ENCODE measurements around the gene SOWAHD. TPM values are rescaled to one million over a fixed set of nuclear protein-coding genes. Genes with fewer than 3 reads are reported as not detected.

SOWAHD gene, protein sequence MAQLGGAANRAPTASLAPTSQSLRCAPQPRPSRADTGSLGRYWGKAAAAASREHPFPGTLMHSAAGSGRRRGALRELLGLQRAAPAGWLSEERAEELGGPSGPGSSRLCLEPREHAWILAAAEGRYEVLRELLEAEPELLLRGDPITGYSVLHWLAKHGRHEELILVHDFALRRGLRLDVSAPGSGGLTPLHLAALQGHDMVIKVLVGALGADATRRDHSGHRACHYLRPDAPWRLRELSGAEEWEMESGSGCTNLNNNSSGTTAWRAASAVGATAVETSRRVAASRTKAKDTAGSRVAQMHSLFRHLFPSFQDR
- total RNA-seq (1 to 10 TPM; 1.4 to 5.8 TPM), polyA plus RNA-seq (1 to 10 TPM; 3.0 TPM)
- long read RNA-seq, donor 1 = 0 reads
- long read RNA-seq, donor 2, partial matches to known transcripts = 0 of 1 reads
- long read RNA-seq, donor 2, other reads (novel, unspliced or antisense) = 0 of 1 reads
- long read RNA-seq, donor 3, partial matches to known transcripts = 221 of 222 reads
- long read RNA-seq, donor 3, other reads (novel, unspliced or antisense) = 0 of 222 reads
- long read RNA-seq, donor 4, partial matches to known transcripts = 148 of 148 reads
- long read RNA-seq, donor 4, other reads (novel, unspliced or antisense) = 0 of 148 reads
- long read RNA-seq, donor 5 = 0 reads

DNA sequence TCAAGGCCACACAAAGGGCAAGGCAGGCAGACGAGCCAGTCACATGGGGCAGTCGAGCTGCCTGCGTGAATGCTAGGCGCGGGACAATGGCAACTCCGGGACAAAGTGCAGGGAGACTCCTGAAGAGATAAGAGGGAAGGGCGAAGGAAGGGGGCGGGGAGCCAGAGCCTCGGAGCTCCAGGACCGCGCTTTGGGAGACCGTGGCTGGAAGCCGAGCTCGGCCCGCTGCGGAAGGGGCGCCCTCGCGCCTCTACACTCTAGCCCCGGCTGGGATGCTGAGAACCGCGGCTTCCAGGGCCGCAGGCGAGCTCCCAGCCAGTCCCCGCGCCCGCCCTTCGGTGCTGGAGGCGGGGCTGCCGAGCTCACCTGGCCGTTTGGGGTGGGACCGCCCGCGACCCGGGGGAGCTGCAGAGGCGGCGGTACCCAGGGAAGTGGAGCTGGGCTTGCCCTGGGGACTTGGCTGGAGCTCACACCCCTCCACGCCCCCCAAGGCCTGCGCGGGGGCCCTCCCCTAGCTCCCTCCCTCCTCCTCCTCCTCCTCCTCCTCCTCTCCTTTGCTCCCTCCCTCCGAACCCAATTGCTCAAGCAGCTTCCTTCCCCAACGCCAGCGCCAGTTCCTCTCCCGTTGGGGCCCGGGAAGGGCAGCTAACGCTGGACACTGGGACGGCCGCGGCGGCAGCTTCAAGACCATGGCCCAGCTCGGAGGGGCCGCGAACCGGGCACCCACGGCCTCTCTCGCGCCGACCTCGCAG lies at the start of gene SOWAHD:
Gene SOWAHD (plus strand): TSS at position 610 of the 752 bp plus-strand sequence. CDS start 80 bp downstream, at position 690.
- peaks cover 0 to 4% (median 0%) of the 10 kb centered on the region in 5 donors for H3K4me1 ChIP-seq (ENCODE audit: control insufficient read depth in 5 of 5, insufficient read depth in 5 of 5, low read length in 5 of 5)
- peaks cover 0 to 4% (median 0%) of the 10 kb centered on the region in 3 donors for H3K27me3 ChIP-seq (ENCODE audit: control insufficient read depth in 3 of 3, insufficient read depth in 3 of 3, low read length in 2 of 3)
- peak within 1 kb of the TSS; percentile 30 for H3K4me3 ChIP-seq
- ATAC-seq (ENCODE audit: insufficient read depth, low FRiP score) (peak; percentile 48), DNase-seq (peak; percentile 47 to 66 (median 56))
- no peak within 1 kb of the TSS for H3K9ac ChIP-seq (ENCODE audit: insufficient read depth in 1 of 2, low read length in 2 of 2)
- H3K36me3 ChIP-seq (ENCODE audit: control insufficient read depth in 4 of 4, insufficient read depth in 4 of 4, low read length in 4 of 4) = no peaks in the 10 kb centered on the region
- TF ChIP-seq, protein P1, sequence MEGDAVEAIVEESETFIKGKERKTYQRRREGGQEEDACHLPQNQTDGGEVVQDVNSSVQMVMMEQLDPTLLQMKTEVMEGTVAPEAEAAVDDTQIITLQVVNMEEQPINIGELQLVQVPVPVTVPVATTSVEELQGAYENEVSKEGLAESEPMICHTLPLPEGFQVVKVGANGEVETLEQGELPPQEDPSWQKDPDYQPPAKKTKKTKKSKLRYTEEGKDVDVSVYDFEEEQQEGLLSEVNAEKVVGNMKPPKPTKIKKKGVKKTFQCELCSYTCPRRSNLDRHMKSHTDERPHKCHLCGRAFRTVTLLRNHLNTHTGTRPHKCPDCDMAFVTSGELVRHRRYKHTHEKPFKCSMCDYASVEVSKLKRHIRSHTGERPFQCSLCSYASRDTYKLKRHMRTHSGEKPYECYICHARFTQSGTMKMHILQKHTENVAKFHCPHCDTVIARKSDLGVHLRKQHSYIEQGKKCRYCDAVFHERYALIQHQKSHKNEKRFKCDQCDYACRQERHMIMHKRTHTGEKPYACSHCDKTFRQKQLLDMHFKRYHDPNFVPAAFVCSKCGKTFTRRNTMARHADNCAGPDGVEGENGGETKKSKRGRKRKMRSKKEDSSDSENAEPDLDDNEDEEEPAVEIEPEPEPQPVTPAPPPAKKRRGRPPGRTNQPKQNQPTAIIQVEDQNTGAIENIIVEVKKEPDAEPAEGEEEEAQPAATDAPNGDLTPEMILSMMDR (IDR thresholded peaks at IDR 0.05; ENCODE audit: control extremely low read depth, extremely low read depth) = no peak
- H3K9me3 ChIP-seq (ENCODE audit: control insufficient read depth in 4 of 4, insufficient read depth in 3 of 4, low read length in 3 of 4) = peaks cover 0 to 5% (median 0%) of the 10 kb centered on the region in 4 donors
- H3K27ac ChIP-seq (ENCODE audit: low read depth in 1 of 2, low read length in 1 of 2) = peak within 1 kb of the TSS in 1 of 2 donors; percentile 53
- 0 to 35% methylated on average over 31 to 59 of the region's 59 CpGs for WGBS, 2 donors

DNA sequence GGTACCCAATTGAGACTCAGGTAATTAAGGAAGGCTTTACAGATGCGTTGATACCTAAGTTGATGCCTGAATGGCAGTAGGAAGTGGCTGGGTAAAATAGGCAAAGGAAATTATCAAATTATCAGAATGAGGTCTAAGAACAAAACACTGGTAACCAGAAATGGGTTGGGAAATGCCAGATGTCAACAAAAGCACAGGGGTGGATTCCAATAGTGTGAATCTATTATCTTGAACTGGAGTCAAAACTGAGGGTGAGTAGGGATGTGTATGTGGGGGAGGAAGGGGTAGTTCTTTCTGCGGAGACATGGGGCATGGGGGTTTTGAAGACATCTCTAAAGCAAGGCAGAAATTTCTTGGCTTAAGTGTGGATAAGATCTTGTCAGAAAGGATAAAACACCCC lies 49.5 kb upstream of the SOWAHD start:
- Histone ChIP-seq H3K9me3 (ENCODE audit: control insufficient read depth in 4 of 4, insufficient read depth in 3 of 4, low read length in 3 of 4) (no peaks in the 10 kb centered on the region), H3K4me3 (no peak overlapping the region), H3K27me3 (ENCODE audit: control insufficient read depth in 3 of 3, insufficient read depth in 3 of 3, low read length in 2 of 3) (no peaks in the 10 kb centered on the region), H3K27ac (ENCODE audit: low read depth in 1 of 2, low read length in 1 of 2) (no peak overlapping the region), H3K4me1 (ENCODE audit: control insufficient read depth in 5 of 5, insufficient read depth in 5 of 5, low read length in 5 of 5) (no peaks in the 10 kb centered on the region), H3K9ac (ENCODE audit: insufficient read depth in 1 of 2, low read length in 2 of 2) (no peak overlapping the region), H3K36me3 (ENCODE audit: control insufficient read depth in 4 of 4, insufficient read depth in 4 of 4, low read length in 4 of 4) (no peaks in the 10 kb centered on the region)
- TF ChIP-seq, protein P1 (IDR thresholded peaks at IDR 0.05; ENCODE audit: control extremely low read depth, extremely low read depth) = no peak
- DNase-seq (no peak), ATAC-seq (ENCODE audit: insufficient read depth, low FRiP score) (no peak)
- 89 to 98% methylated on average over 2 of the region's 2 CpGs for WGBS, 2 donors

DNA sequence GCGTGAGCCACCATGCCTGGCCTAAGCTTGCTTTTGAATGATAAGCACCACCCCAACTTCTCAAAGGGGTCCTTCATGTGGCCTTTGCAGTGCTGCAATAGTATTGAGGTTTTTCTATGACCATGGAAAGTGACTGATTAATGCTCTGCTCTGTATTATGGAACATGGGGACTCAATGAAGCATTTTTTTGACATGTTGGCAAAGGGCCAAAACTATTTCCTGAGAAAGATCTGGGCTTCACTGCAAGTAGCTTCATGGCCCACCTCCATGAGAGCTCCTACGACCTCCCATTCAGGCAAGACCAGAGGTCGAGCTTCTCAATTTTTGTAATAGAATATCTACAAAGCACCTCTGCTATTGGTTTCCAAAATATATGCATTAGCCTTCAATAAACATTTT lies 48.8 kb upstream of the SOWAHD start:
- Histone ChIP-seq H3K4me1 (ENCODE audit: control insufficient read depth in 5 of 5, insufficient read depth in 5 of 5, low read length in 5 of 5) (no peaks in the 10 kb centered on the region), H3K9ac (ENCODE audit: insufficient read depth in 1 of 2, low read length in 2 of 2) (no peak overlapping the region), H3K27me3 (ENCODE audit: control insufficient read depth in 3 of 3, insufficient read depth in 3 of 3, low read length in 2 of 3) (no peaks in the 10 kb centered on the region), H3K27ac (ENCODE audit: low read depth in 1 of 2, low read length in 1 of 2) (no peak overlapping the region), H3K4me3 (no peak overlapping the region), H3K36me3 (ENCODE audit: control insufficient read depth in 4 of 4, insufficient read depth in 4 of 4, low read length in 4 of 4) (no peaks in the 10 kb centered on the region), H3K9me3 (ENCODE audit: control insufficient read depth in 4 of 4, insufficient read depth in 3 of 4, low read length in 3 of 4) (no peaks in the 10 kb centered on the region)
- WGBS, 2 donors = 85 to 94% methylated on average over 3 of the region's 3 CpGs
- DNase-seq (no peak), ATAC-seq (ENCODE audit: insufficient read depth, low FRiP score) (no peak)
- TF ChIP-seq, protein P1 (IDR thresholded peaks at IDR 0.05; ENCODE audit: control extremely low read depth, extremely low read depth) = no peak
